Panc1 (cell line): Measurements from ENCODE around the gene GPR142.

Source experiments
- CTCF ChIP-seq: fragments of 450-650 bp; IDR thresholded peaks from 2 replicates; pipeline ENCODE4 v1.5.1; 2017; ENCODE audit warnings: mild to moderate bottlenecking
- POLR2AphosphoS5 ChIP-seq: IDR thresholded peaks from 2 replicates; pipeline ENCODE4 v1.6.1; 2012; ENCODE audit warnings: mild to moderate bottlenecking, low read depth, low read length, moderate library complexity
- REST ChIP-seq, 2 experiments: IDR thresholded peaks; 2 replicates each; pipeline ENCODE4 v1.6.1; 2011 to 2012; ENCODE audit warnings: low read depth in 2 of 2, control low read depth in 1 of 2, low read length in 1 of 2, mild to moderate bottlenecking in 1 of 2, moderate library complexity in 1 of 2; ENCODE audit not compliant: insufficient read depth in 1 of 2
- SIN3A ChIP-seq: IDR thresholded peaks from 2 replicates; pipeline ENCODE4 v1.6.1; 2012; ENCODE audit warnings: low read depth, mild to moderate bottlenecking, low read length, moderate library complexity, borderline replicate concordance; ENCODE audit not compliant: insufficient read depth

- TF ChIP-seq CTCF (no peak), REST (IDR thresholded peaks at IDR 0.05; ENCODE audit: insufficient read depth in 1 of 2, low read depth in 2 of 2, low read length in 1 of 2) (no peak), POLR2AphosphoS5 (no peak), SIN3A (no peak)
These were observed 20.3 kb downstream of the GPR142 start for GRCh38 chr17:74387365-74388218.
